HT-29 (cell line): ENCODE data around the gene CARD9. TPM values are rescaled to one million over a fixed set of nuclear protein-coding genes. Genes with fewer than 3 reads are reported as not detected.

Source experiments
- DNase-seq: peaks from one replicate; pipeline ENCODE4 v3.0.0-alpha.2; 2015; ENCODE audit warnings: low spot score
- total RNA-seq: library from RNA; depleted of rRNA; stranded (reverse); fragments of >200 nt; shearing (Covaris generic); gene quantifications from 2 replicates; pipeline ENCODE4 v1.2.3, GENCODE V29; 2014

Gene CARD9
- total RNA-seq, 1 experiment from 2014 or later, result 98.9 TPM

DNA sequence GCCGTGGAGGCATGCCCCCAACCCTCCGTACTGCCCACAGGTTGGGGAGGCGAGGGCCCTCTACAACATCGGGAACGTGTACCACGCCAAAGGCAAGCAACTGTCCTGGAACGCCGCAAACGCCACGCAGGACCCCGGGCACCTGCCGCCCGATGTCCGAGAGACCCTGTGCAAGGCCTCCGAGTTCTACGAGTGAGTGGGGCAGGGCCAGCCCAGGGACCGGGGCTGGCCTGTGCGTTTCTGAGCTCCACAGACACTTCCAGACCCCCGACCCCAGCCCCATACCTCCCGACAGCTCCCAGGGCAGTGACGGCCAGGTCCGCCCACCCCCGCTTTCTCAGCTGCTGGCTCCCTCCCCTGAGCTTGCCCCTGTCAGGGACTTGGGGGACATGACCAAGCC lies 36.6 kb downstream of the CARD9 start:
- no peak for DNase-seq

DNA sequence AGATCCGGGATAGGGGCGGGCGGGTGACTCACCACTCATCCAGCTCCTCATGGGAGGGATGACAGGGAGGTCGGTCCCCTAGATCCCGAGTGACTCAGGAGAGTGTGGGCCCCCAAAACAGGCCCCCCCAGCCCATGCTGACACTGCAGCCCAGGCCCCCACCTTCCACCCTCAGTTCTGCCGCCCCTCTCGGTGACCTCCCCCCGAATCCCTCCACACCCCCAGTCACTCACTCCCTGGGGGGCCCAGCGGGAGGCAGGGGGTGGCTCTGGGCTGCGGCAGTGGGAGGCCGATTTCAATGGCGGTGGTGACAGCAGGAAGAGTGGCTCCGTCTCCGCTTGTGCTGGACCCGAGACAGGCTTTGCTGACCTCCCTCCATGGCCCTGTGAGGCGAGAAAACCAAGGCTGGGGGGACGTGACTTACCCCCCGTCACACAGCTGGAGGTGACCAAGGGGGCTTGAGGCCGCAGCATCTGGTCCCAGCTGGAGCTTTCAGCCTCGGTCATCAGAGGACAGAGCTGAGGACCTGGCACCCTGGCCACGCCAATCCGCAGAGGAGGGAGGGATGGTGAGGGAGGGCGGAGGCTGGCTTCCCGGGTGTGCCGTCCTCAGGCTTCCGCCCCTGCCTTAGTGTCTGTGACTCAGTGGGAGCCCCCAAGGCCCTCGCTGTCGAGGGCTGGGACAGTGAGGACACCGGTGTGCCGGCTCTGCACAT lies 37.2 kb downstream of the CARD9 start:
- no peak for DNase-seq

DNA sequence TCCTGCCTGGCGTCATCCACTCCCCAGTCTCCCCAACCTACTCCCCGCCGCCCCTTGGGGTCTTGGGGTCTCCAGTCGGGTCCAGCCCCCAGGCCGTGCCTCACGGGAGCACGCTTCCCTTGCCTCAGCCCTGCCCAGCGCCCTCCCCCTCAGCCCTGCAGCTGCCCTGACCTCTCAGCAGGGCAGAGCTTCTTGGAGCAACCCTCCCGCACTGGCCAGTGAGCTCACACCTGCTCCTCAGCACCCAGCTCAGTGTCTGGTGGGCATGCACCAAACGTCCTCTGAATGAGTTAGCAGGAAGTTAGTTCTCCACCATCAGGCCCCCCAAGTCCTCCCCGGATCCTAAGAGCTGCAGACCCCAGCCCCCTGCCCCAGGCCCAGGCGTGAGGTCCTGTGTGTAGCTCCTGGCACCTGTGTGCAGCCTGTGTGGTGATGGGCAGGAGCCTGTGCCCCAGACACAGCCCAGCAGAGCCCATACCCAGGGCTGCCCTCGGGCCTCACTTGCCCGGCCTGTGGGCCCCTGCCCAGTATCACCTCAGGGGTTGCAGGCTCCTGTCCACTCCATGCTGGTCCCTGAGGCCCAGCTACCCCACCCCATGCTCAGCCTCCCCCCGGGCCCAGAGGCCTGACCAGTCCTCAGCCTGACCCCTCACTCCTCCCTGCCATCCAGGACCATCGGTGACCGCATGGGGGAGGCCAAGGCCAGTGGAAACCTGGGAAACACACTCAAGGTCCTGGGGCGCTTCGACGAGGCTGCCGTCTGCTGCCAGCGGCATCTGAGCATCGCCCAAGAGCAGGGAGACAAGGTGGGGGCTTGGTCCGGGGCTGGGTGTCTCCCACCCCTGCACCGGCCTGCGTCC lies 37.9 kb downstream of the CARD9 start:
- DNase-seq, result no peak

DNA sequence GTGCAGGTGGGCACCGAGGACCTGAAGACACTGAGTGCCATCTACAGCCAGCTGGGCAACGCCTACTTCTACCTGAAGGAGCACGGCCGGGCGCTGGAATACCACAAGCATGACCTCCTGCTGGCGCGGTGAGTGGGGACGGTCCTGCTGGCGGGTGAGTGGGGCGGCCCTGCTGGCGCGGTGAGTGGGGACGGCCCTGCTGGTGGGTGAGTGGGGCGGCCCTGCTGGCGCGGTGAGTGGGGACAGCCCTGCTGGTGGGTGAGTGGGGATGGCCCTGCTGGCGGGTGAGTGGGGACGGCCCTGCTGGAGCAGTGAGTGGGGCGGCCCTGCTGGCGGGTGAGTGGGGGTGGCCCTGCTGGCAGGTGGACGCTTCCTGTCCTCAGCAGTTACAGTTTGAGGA lies 38.9 kb downstream of the CARD9 start:
- no peak for DNase-seq

DNA sequence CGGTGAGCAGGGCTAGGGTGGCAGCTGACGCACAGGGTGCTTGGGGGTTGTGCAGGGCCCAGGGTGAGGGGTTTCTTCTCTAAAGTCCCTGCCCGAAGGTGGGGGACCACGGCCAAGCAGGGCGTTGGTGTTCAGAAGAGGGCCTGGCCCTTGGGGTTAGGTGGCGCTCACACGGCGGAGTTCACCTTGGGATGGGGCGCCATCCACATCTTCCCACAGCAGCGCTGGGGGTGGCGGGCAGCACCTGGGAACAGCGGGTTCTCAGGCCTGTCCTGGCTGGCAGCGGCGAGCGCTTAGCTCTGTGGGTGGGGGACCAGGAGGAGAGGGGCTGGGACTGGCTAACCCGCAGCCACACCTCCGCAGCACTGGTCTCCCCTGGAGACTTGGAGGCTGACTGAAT lies 40.0 kb downstream of the CARD9 start:
- DNase-seq, result no peak

DNA sequence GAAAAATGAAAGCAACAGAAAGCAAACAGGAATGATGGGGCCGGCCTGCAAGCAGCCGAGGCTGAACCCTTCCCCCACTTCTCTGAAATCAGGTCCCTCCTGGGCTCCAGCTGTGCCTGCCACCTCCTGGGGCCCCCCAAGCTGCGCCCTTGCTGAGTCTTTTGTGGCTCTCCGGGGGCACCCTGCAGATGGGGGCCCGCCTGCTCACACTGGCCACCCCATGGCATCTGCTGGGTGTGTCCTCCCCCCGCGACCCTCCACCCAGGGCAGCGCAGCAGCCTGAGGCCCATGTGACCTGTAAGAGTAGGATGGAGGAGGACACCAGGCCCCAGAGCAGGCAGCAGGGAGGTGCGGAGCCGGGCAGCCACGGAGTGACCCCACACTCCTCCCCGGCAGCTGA lies 40.4 kb downstream of the CARD9 start:
- no peak for DNase-seq

DNA sequence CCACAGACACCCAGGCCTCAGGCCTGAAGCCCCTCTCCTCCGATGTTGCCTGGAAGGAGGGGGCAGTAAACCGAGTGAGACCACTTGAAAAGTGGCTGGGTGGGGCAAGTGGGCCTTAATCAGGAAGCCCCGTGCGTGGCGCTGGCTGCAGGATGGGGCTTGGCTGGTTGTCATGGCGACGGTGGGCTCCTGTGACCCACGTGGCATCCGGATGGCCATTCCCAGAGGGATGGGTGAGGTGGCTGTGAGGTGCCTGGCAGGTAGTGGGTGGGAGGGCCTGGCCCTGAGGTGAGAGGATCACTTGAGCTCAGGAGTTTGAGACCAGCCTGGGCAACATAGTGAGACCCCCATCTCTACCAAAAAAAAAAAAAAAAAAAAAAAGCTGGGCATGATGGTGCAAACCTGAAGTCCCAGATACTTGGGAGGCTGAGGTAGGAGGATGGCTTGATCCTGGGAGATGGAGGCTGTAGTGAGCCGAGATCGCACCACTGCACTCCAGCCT lies 40.9 kb downstream of the CARD9 start:
- DNase-seq, result no peak

GRCh38 chr9:136331556-136332481 lies 41.6 kb downstream of the CARD9 start:
- DNase-seq, result no peak

DNA sequence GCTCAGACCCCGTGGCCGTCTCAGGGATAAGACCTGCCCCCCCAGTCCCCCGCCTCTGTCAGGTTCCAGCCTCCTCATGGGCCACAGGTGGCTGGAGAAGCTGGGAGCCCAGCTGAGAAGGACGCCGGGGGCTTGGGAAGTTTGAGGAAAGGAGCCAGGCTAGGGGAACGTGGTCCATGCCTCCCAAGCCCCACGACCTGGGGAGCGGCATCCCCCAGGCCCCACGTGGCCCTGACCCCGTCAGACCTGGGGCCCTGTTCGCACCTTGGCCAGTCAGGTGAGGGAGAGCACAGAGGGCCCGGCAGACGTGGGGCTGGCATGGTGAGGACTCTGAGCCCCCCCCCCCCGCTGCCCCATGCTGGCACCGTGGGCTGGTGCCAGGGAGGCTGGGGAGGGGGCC lies 42.4 kb downstream of the CARD9 start:
- DNase-seq, result no peak

- no peak for DNase-seq
Observed at GRCh38 chr9:136330406-136330990, 43.0 kb downstream of the CARD9 start.

- no peak for DNase-seq
Observed at GRCh38 chr9:136329636-136330405, 43.6 kb downstream of the CARD9 start.

DNA sequence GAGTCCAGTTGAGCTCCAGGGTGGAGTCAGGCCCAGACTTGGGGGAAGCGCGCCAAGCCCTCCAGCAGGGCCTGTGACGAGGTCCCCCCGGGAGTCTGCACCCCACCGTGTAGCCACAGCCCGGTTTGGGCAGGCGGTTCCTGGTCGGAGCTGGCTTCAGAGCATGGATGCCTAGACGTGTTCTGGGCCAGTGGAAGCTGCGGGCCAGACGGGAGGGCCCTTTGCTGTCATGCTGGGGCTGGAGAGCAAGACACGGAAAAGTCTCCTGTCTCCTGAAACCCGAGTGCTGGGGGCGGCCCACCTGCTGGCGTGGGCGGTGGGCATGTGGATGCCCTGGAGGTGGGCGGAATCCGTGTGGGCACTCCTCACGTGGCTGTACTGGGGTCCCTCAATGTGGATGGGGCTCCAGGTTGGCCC lies 44.2 kb downstream of the CARD9 start:
- no peak for DNase-seq

- DNase-seq, result no peak
Observed at GRCh38 chr9:136328622-136329041, 44.8 kb downstream of the CARD9 start.

DNA sequence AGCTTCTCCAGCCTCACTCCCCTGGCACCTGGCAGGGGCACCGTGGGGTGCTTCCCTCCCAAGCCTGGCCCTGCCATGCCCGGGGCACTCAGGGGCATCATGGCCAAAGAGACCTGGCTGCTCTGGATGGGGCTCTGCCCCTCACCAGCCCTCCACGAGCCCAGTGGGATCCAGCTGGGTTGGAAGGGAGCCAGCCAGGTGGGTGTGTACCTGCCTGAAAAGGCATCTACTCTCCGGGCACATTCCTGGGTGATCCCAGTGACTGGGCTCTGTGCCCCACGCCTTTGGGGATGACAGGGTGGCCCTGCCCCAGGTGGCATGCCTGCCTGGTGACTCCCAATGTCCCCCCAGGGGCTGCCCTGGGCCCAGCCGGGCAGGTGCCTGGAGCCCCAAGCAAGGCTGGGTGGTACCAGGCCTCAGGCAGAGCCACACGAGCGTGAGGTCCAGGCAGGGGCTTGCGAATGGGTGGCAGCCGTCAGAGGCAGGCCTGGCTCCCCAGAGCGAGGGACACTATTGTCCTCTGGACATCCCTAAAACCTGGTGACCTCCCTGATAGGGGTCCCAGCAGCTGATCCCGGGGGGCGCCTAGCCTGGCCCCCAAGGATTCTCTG lies 45.4 kb downstream of the CARD9 start:
- DNase-seq, result no peak

DNA sequence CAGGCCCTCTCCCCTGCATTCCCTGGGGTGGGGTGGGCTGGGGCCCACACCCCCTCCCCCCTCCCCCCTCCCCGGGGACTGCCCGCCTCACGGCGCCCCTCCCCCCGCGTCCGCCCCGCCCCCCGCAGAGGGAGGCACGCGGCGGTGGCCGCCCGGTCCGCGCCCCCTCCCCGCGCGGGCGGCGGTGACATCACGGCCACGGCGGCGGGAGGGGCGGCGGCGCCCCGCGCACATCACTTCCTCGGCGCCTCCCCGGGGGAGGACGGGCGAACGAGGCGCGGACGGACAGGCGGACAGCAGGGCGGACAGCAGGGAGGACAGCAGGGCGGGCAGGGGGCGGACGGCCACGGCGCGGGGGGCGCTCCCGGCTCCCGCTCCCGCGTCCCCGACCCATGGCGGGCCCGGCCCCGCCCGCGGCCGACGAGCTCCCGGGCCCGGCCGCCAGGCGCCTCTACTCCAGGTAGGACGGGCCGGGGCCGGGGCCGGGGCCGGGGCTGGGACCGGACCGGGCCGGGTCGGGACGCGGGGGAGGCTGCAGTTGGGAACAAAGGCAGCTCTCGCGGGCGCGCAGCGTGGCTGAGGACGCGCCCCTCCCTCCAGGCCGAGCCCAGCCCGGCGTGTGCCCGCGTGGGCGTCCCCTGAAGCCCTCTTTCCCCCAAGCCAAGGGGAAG lies 46.0 kb downstream of the CARD9 start, which contains the start of gene GPSM1:
Gene GPSM1, plus strand, starts transcription at position 236 of the 671 bp plus-strand sequence. Its CDS starts 157 bp downstream, at position 393.
- no peak for DNase-seq

GRCh38 chr9:136326761-136327303 lies 46.6 kb downstream of the CARD9 start:
- no peak for DNase-seq

- DNase-seq, result no peak
Observed at GRCh38 chr9:136326061-136326760, 47.3 kb downstream of the CARD9 start.

- no peak for DNase-seq
Observed at GRCh38 chr9:136325358-136325757, 48.1 kb downstream of the CARD9 start.
